Effector memory CD8-positive, alpha-beta T cell (primary cell): Measurements from ENCODE around the gene SNAP47.

Experiments
- ATAC-seq: fragments of 150-1000 bp; cut with Tn5 transposase; replicated peaks from 2 replicates; pipeline ENCODE4 v1.10.0; 2021; ENCODE audit warnings: mild to moderate bottlenecking, moderate library complexity
- DNase-seq, 3 experiments: peaks; one replicate each; pipeline ENCODE4 v3.0.0; 2021
- H3K27ac Mint-ChIP-seq, 2 donors: one replicate each; pipeline ENCODE4 v1.8.0; 2022; ENCODE audit warnings: mild to moderate bottlenecking in 2 of 2, mixed read lengths in 2 of 2, moderate library complexity in 2 of 2
- H3K27me3 Mint-ChIP-seq, 2 donors: one replicate each; pipeline ENCODE4 v1.8.0; 2022; ENCODE audit warnings: mixed read lengths in 2 of 2
- H3K36me3 Mint-ChIP-seq: one replicate; pipeline ENCODE4 v1.8.0; 2022; ENCODE audit warnings: mild to moderate bottlenecking, moderate library complexity, mixed read lengths; ENCODE audit not compliant: insufficient read depth
- H3K4me1 Mint-ChIP-seq, 2 donors: one replicate each; pipeline ENCODE4 v1.8.0; 2022; ENCODE audit warnings: low read depth in 2 of 2, mixed read lengths in 2 of 2
- H3K4me3 Mint-ChIP-seq, 2 donors: one replicate each; pipeline ENCODE4 v1.8.0; 2022; ENCODE audit warnings: mild to moderate bottlenecking in 2 of 2, mixed read lengths in 2 of 2, moderate library complexity in 2 of 2
- H3K9me3 Mint-ChIP-seq, 2 donors: one replicate each; pipeline ENCODE4 v1.8.0; 2022; ENCODE audit warnings: mixed read lengths in 2 of 2

Gene SNAP47

DNA sequence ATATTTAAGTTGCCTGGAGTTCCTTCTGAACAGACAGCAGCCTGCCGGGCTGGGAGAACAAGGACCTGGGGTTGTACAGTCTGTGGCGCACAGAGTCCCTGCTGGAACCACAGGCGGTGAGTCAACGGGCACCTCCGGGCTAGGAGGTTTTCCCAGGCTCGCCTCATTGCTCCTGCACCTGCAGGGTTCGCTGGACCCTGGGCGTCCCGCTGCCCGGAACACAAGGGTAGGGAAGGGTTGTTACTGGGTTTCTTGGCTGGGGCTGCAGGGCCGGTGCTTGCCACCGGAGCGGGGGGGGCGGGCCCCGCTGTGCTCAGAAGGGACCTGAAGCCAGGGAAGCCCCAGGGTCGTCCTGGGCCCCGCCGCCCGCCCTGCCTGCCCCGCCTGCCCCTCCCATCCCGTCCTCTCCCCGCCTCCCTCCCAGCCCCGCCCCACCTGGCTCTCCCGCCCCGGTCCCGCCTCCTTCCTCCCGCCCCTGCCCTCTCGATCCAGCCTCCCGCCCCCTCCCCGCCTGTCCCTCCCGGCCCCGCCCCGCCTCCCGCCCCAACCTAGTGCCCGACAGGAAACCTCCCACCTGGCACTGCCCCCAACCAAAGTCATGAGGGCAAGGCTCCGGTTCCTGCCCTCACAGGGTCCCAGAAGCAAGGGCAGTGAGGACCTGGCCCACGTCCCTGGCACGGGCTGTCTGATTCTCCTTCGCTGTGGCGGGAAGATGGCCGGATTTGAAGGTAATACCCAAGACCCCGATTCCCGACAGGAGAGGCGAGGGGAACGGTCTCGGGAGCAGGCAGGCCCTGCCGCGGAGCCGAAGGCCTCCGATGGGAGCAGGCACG lies 7.0 kb upstream of the SNAP47 start:
- Mint-ChIP-seq H3K27ac (peak overlapping the region; percentile 58 to 63), H3K4me3 (peak overlapping the region; percentile 84 to 85), H3K4me1 (peaks cover 11 to 18% of the 10 kb centered on the region in 2 donors), H3K9me3 (no peaks in the 10 kb centered on the region), H3K27me3 (peaks cover 0 to 9% of the 10 kb centered on the region in 2 donors), H3K36me3 (peaks cover 10% of the 10 kb centered on the region)
- ATAC-seq (peak; percentile 66), DNase-seq (no peak)

DNA sequence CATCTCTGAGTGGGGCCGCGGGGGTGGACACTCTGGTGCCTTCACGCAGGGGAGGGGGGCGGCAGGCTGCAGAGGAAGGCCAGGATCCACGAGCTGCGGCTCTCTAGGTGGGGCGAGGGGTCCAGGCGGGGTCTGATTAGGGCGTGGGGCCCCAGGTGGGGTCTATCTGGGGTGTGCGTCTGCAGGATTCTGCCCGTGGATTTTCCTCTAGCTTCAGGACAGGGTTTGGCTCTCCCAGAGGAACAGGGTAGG lies 6.4 kb upstream of the SNAP47 start:
- DNase-seq (no peak), ATAC-seq (peak; percentile 17)
- Mint-ChIP-seq H3K4me3 (peak overlapping the region; percentile 84 to 85), H3K36me3 (peaks cover 13% of the 10 kb centered on the region), H3K4me1 (peaks cover 16 to 23% of the 10 kb centered on the region in 2 donors), H3K27ac (peak overlapping the region; percentile 58 to 63), H3K9me3 (no peaks in the 10 kb centered on the region), H3K27me3 (peaks cover 0 to 7% of the 10 kb centered on the region in 2 donors)

DNA sequence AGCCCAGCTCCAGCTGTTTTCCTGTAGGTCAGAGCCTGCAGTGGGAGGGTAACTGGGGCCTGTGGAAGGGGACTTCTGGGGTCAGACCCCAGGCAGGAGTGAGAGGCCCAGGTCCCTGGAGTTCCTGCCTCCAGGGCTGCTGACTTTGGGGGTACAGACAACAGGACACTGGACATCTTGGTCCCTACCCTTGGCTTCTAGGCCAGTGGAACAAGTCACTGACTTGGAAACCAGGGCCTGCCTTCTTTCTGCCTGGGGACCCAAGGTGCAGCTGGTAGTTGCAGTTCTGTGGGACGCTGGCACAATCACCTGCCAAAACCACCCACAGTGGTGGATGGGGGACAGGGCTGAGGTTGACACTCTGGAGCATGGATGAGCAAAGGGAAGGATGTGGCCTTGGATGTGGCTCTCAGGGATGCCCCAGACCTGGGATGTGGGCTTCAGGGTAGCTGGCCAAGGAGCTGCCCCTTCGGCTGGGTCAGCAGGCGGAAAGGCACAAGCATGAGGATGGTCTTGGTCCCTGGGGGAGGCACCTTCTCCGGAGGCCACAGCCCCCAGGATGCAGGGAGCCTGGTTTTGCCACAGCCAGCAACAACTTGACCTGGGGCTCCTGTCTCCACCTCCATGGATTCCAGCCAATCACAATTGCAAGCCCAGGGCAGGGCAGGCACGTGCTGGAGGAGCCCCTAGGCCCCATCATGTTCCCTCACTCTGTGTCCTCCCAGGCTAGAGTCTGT lies 5.9 kb upstream of the SNAP47 start:
- ATAC-seq (peak; percentile 18), DNase-seq (no peak)
- H3K4me3 Mint-ChIP-seq = peak overlapping the region; percentile 84 to 85
- peaks cover 17% of the 10 kb centered on the region for H3K36me3 Mint-ChIP-seq
- H3K27me3 Mint-ChIP-seq = peaks cover 0 to 2% of the 10 kb centered on the region in 2 donors
- H3K27ac Mint-ChIP-seq = peak overlapping the region in 1 of 2 donors; percentile 90
- peaks cover 21 to 24% of the 10 kb centered on the region in 2 donors for H3K4me1 Mint-ChIP-seq
- no peaks in the 10 kb centered on the region for H3K9me3 Mint-ChIP-seq

DNA sequence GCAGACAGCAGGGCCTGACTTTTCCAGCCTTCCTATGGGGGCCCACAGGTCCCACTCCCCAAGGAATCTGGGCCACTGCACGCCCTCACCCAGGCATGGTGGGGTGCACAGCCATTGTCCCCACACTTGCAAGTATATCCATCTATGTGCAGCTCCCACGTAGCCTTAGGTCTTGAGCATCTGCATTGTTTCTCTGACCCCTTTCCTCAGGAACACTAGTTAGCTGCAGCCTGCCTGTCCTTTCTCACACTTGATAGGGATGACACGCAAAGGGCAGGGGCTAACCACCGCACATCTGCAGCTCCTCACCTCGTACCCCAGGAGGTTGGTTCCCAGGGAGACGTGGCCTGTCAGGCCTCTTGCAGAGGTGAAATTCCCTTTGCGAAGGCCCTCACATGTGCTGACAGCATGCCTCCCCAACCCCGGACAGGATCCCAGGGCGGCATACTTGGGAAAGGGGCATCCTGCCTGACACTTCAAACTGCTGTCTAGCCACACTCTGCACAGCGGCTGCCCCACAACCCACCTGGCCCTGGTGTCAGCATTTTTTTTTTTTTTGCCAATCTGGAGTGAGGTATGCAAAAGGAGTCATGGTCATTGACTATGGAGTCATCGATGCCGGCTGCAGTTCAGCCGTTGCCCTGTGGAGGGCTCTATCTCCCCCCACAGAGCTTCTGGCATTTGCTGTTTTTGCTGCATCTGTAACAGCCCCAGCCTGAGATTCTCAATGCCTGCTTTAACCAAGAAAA lies 5.2 kb upstream of the SNAP47 start:
- Mint-ChIP-seq H3K36me3 (peaks cover 19% of the 10 kb centered on the region), H3K4me1 (peaks cover 23 to 29% of the 10 kb centered on the region in 2 donors), H3K4me3 (peak overlapping the region; percentile 13 to 48), H3K9me3 (no peaks in the 10 kb centered on the region), H3K27me3 (no peaks in the 10 kb centered on the region), H3K27ac (peak overlapping the region in 1 of 2 donors; percentile 90)
- DNase-seq = peak; percentile 30 to 42 (median 33)
- peak; percentile 20 for ATAC-seq

DNA sequence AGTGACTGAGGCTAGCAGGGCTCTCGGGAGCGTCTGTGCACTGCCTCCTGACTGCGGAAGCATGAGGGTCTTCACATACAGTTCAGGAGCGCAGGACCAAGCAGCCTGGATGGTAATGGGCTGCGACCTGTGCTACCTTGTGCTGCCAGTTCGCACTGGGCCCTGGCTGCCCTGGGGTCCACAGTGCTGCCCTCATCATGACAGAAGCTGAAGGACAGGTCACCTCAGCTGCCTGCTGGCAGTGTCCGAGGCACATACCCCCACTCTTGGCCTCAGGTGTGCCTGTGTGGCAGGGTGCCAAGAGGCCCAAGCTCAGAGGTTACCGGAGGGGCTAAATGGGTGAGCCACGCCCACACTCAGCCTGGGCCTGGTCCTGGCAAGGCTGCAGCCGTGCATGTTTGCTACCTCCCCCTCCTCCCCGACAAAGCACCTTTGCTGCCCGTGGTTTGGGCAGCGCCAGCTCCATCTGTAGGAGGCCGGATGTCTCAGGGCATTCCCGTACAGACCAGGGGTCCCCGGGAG lies 4.5 kb upstream of the SNAP47 start:
- Mint-ChIP-seq H3K9me3 (no peaks in the 10 kb centered on the region), H3K36me3 (peaks cover 25% of the 10 kb centered on the region), H3K4me3 (no peak overlapping the region), H3K4me1 (peaks cover 26 to 30% of the 10 kb centered on the region in 2 donors), H3K27me3 (no peaks in the 10 kb centered on the region), H3K27ac (no peak overlapping the region)
- ATAC-seq (no peak), DNase-seq (no peak)

DNA sequence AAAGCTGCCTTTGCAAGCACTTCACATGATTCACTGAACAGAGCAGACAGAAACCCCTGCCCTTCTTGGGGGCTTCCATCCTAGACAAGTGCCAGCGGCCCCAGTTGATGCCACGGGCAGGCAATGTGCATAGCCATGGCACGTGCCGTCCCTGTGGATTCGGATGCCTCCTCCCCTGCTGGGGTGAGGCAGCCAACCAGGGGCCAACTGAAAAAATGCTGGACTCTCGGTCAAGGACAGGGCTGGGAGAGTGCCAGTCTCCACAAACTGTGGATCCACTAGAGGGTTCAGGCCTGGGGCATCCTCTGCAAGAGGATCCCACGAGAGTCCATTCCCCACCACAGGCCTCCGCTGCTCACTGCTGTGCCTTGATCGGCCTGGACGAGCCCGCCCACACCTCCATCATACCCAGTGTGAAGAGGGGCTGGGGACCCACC lies 4.0 kb upstream of the SNAP47 start:
- Mint-ChIP-seq H3K4me3 (no peak overlapping the region), H3K36me3 (peaks cover 31% of the 10 kb centered on the region), H3K27ac (no peak overlapping the region), H3K27me3 (no peaks in the 10 kb centered on the region), H3K4me1 (peaks cover 31 to 36% of the 10 kb centered on the region in 2 donors), H3K9me3 (no peaks in the 10 kb centered on the region)
- ATAC-seq = no peak
- no peak for DNase-seq

DNA sequence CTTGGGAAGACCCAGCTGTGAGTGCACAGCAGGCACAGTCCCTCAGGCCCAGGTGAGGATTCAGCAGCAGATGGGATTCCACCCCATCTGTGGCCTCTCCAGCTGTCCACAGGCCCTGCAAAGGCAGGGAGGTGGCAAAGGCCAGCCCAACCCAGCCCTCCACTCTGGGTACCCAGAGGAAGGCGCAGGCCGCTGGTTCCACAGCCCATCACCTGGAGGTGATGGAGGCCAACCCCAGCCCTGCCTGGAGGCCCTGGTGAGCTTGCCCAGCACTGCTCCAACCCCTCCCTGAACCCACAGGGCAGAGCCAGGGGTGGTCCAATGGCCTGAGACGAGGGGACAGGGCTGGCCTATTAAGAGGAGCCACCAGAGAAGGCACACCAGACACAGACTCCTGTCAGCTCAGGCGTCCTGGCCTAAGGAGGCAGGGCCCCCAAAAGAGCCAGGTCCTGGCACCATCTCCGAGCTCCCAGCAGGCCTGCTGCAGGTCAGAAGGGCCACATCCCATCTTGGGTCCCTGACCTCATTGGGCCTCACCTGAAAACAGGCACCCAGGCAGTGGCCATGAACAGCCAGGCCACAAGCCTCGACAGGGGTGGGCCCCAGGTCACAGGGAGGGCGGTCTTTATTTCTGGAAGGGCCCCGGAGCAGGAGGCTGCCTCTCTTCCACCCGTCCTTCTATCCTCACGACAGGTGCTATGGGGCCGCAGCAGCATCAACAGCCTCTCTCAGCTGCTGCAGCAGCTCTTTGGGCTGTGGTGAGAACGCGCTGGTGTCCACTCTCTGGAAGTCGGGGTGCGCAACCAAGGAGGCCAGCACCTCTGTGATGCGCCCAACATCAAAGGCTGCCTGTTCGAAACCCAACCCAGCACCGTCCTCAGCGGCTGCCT lies 3.3 kb upstream of the SNAP47 start:
- DNase-seq = no peak
- Mint-ChIP-seq H3K27ac (no peak overlapping the region), H3K4me1 (peaks cover 33 to 39% of the 10 kb centered on the region in 2 donors), H3K36me3 (peaks cover 31% of the 10 kb centered on the region), H3K27me3 (no peaks in the 10 kb centered on the region), H3K9me3 (no peaks in the 10 kb centered on the region), H3K4me3 (no peak overlapping the region)
- ATAC-seq = no peak

DNA sequence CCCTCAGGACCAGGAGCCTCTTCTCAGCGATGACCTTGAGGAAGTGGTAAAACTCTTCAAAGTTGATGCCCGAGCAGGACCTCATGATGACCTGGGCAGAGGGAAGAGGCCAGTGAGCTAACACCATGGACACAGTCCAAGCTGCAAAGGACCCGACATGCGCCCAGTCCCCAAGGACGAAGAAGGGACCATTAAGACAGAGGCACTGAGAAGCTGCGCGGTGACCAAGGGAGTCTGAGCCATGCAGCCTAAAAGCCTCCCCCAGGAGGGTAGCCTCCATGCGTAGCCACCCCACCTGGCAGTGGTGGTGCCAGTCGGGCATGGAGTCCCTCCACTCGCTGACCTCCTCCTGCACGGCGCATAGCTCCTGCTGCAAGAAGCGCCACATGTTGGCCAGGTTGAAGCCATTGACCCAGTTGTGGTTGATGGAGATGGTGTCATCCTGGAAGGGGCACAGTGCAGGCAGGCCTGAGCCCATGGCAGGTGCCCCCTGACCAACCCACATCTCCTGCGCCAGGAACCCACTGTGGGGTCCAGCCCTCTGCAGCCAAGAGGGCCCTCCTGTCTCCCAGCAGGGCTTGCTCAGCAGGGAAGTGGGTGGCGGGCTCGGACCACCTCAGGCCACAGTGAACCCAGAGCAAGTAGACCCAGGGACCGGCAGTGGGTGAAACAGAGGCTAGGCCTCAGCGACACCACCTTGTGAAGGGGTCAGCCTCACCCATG lies 2.5 kb upstream of the SNAP47 start:
- Mint-ChIP-seq H3K27ac (peak overlapping the region in 1 of 2 donors; percentile 67), H3K4me3 (peak overlapping the region; percentile 93 to 96), H3K36me3 (peaks cover 31% of the 10 kb centered on the region), H3K27me3 (no peaks in the 10 kb centered on the region), H3K9me3 (no peaks in the 10 kb centered on the region), H3K4me1 (peaks cover 40 to 46% of the 10 kb centered on the region in 2 donors)
- ATAC-seq = no peak
- DNase-seq = no peak

DNA sequence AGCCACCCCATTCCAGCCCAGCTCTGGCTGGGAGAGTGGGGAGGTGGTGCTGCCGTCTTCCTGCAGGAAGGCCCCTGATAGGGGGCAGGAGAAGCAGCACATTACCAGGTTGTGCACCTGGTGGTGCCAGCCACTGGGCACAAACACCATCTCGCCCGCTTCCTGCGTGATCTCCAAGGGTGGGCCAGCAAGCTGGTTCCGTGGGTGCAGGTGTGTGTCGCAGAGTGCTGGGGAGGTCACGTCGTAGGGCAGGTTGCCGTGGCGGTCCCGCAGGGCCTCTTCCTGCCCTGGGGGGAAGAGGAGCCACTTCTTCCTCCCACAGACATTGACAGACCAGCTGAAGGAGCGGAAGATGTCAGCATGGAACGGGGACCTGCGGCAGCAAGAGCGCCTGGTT lies 1.9 kb upstream of the SNAP47 start:
- H3K9me3 Mint-ChIP-seq = no peaks in the 10 kb centered on the region
- H3K27ac Mint-ChIP-seq = peak overlapping the region in 1 of 2 donors; percentile 67
- no peaks in the 10 kb centered on the region for H3K27me3 Mint-ChIP-seq
- H3K36me3 Mint-ChIP-seq = peaks cover 31% of the 10 kb centered on the region
- H3K4me3 Mint-ChIP-seq = peak overlapping the region; percentile 93 to 96
- no peak for DNase-seq
- H3K4me1 Mint-ChIP-seq = peaks cover 39 to 42% of the 10 kb centered on the region in 2 donors
- ATAC-seq = no peak

DNA sequence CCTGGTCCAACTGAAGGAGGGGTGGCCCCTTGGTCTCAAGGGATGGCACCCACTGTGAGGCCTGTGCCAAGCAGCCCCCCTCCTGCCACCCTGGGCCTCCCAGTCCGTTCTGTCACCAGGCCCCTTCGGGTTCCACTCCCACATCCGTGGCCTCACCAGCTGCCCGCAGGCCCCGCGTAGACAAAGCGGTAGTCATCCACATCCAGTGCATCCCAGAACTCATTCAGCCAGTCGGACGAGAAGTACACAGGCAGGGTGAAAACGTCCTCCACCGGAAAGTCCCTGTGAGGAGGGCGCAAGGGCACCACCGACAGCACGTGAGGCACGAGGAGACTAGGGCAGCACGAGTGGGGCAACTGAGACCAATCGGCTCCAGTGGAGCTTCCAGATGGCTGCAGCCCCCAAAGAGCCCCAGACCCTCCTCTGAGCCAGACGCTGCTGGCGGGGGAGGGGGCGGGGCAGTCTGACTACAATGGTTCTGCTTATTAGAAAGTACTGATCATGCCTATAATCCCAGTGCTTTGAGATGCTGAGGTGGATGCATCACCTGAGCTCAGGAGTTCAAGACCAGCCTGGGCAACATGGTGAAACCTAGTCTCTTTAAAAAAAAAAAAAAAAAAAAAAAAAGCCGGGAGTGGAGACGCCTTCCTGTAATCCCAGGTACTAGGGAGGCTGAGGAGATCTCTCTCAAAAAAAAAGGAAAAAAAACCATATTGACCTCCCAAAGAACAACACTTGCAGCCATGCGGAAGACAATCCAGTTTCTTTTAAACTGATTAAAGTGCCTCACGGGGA lies 1.3 kb upstream of the SNAP47 start:
- Mint-ChIP-seq H3K4me3 (peak overlapping the region; percentile 93 to 96), H3K9me3 (no peaks in the 10 kb centered on the region), H3K27me3 (no peaks in the 10 kb centered on the region), H3K27ac (peak overlapping the region; percentile 96 to 97), H3K36me3 (peaks cover 31% of the 10 kb centered on the region), H3K4me1 (peaks cover 38 to 41% of the 10 kb centered on the region in 2 donors)
- no peak for ATAC-seq
- DNase-seq = no peak

DNA sequence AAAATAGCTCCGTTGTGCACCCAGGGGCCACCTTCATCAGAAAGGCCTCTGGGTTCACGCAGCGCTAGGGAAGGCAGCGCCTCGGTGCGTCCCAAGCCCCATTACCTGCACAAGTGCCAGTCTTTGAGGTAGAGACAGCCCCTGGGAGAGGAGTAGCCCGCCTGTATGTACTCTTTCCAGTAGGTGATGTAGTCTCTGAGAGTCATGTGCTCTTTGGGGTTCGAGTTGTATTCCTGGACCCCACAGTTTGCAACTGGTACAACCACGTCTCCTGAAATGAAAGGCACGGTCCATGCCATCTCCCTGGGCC lies 734 bp upstream of the SNAP47 start:
- H3K36me3 Mint-ChIP-seq = peaks cover 31% of the 10 kb centered on the region
- H3K4me1 Mint-ChIP-seq = peaks cover 34 to 45% of the 10 kb centered on the region in 2 donors
- no peaks in the 10 kb centered on the region for H3K27me3 Mint-ChIP-seq
- H3K27ac Mint-ChIP-seq = peak overlapping the region; percentile 96 to 97
- no peak for DNase-seq
- peak overlapping the region; percentile 93 to 96 for H3K4me3 Mint-ChIP-seq
- ATAC-seq = peak; percentile 1
- no peaks in the 10 kb centered on the region for H3K9me3 Mint-ChIP-seq
